GM23338 (cell line): ENCODE data around the gene NIPA2. TPM values are rescaled to one million over a fixed set of nuclear protein-coding genes. Genes with fewer than 3 reads are reported as not detected.

Experiments used
- ATAC-seq: fragments of 200-7000 bp; cut with Tn5 transposase; 3 replicates; pipeline ENCODE4 v1.9.1; 2020
- DNase-seq: peaks from one replicate; pipeline ENCODE4 v3.0.0-alpha.2; 2015; ENCODE audit warnings: low spot score
- H2AFZ ChIP-seq: fragments of 200-600 bp; sonication (generic); 2 replicates; pipeline ENCODE4 v1.8.0; 2016; ENCODE audit warnings: antibody characterized with exemption, mild to moderate bottlenecking, moderate library complexity
- H3F3A ChIP-seq: fragments of 200-600 bp; sonication (generic); replicated peaks from 2 replicates; pipeline ENCODE4 v1.8.0; 2017; ENCODE audit warnings: antibody characterized with exemption, mixed run types, low read depth
- H3K27ac ChIP-seq: fragments of 200-600 bp; sonication (generic); 2 replicates; pipeline ENCODE4 v1.6.1; 2016; ENCODE audit warnings: low read depth
- H3K27me3 ChIP-seq: fragments of 200-600 bp; sonication (generic); 2 replicates; pipeline ENCODE4 v1.8.0; 2016; ENCODE audit warnings: mild to moderate bottlenecking, mixed run types, moderate library complexity; ENCODE audit not compliant: insufficient read depth
- H3K36me3 ChIP-seq: fragments of 200-600 bp; sonication (generic); 2 replicates; pipeline ENCODE4 v1.8.0; 2016; ENCODE audit warnings: mild to moderate bottlenecking; ENCODE audit not compliant: insufficient read depth
- H3K4me1 ChIP-seq: fragments of 200-600 bp; sonication (generic); 2 replicates; pipeline ENCODE4 v1.8.0; 2016; ENCODE audit warnings: mild to moderate bottlenecking, moderate library complexity; ENCODE audit not compliant: insufficient read depth
- H3K4me2 ChIP-seq: fragments of 200-600 bp; sonication (generic); 2 replicates; pipeline ENCODE4 v1.7.1; 2017; ENCODE audit warnings: mixed run types
- H3K4me3 ChIP-seq: fragments of 200-600 bp; sonication (generic); 2 replicates; pipeline ENCODE4 v1.6.1; 2016; ENCODE audit warnings: mixed run types
- H3K79me2 ChIP-seq: fragments of 200-600 bp; sonication (generic); replicated peaks from 2 replicates; pipeline ENCODE4 v1.8.0; 2017; ENCODE audit warnings: mild to moderate bottlenecking; ENCODE audit not compliant: insufficient read depth
- H3K9me2 ChIP-seq: fragments of 200-600 bp; sonication (generic); 2 replicates; pipeline ENCODE4 v1.8.0; 2017; ENCODE audit not compliant: insufficient read depth
- H4K20me1 ChIP-seq: fragments of 200-600 bp; sonication (generic); replicated peaks from 2 replicates; pipeline ENCODE4 v1.8.0; 2017; ENCODE audit warnings: mild to moderate bottlenecking; ENCODE audit not compliant: insufficient read depth
- H3K27ac Mint-ChIP-seq: 2 replicates; pipeline ENCODE4 v1.8.0; 2020; ENCODE audit warnings: inconsistent platforms, mild to moderate bottlenecking, moderate library complexity, mixed read lengths
- H3K27me3 Mint-ChIP-seq: 3 replicates; pipeline ENCODE4 v1.8.0; 2022; ENCODE audit warnings: low read depth, mild to moderate bottlenecking, moderate library complexity, mixed read lengths, inconsistent platforms; ENCODE audit not compliant: insufficient read depth, poor library complexity
- H3K36me3 Mint-ChIP-seq: 3 replicates; pipeline ENCODE4 v1.8.0; 2021; ENCODE audit warnings: low read depth, mild to moderate bottlenecking, inconsistent platforms, moderate library complexity, mixed read lengths
- H3K4me1 Mint-ChIP-seq: 3 replicates; pipeline ENCODE4 v1.8.0; 2020; ENCODE audit warnings: mild to moderate bottlenecking, inconsistent platforms, mixed read lengths
- H3K4me3 Mint-ChIP-seq: 3 replicates; pipeline ENCODE4 v1.8.0; 2021; ENCODE audit warnings: moderate library complexity, mild to moderate bottlenecking, inconsistent platforms, mixed read lengths
- H3K9me3 Mint-ChIP-seq: 3 replicates; pipeline ENCODE4 v1.8.0; 2020; ENCODE audit warnings: moderate library complexity, mild to moderate bottlenecking, inconsistent platforms, mixed read lengths
- CREB1 ChIP-seq: fragments of 250-450 bp; sonication (Bioruptor Pico); IDR thresholded peaks from 2 replicates; pipeline ENCODE4 v1.5.0; 2020; ENCODE audit warnings: low read depth, mild to moderate bottlenecking, moderate library complexity
- CTCF ChIP-seq, 2 experiments: fragments of 200-600 bp in 1 of 2; sonication (generic) in 1 of 2; conservative IDR thresholded peaks; 2 replicates each; pipeline versions ENCODE4 v1.5.1 to v1.6.1; 2016 to 2017; ENCODE audit warnings: antibody characterized with exemption in 2 of 2, low read depth in 2 of 2, mild to moderate bottlenecking in 2 of 2, moderate library complexity in 1 of 2
- EZH2 ChIP-seq: fragments of 200-600 bp; sonication (generic); IDR thresholded peaks from one replicate; pipeline ENCODE4 v1.8.0; 2017; ENCODE audit warnings: antibody characterized with exemption, mild to moderate bottlenecking, low read depth; ENCODE audit not compliant: unreplicated experiment
- EZH2phosphoT487 ChIP-seq: fragments of 200-600 bp; sonication (generic); IDR thresholded peaks from one replicate; pipeline ENCODE4 v1.8.1; 2018; ENCODE audit warnings: antibody characterized with exemption; ENCODE audit not compliant: unreplicated experiment
- NANOG ChIP-seq: IDR thresholded peaks from 2 replicates; pipeline ENCODE4 v1.6.1; 2016; ENCODE audit warnings: antibody characterized with exemption, borderline replicate concordance
- POLR2AphosphoS5 ChIP-seq: IDR thresholded peaks from 2 replicates; pipeline ENCODE4 v1.6.1; 2016; ENCODE audit warnings: antibody characterized with exemption, low read depth
- REST ChIP-seq: IDR thresholded peaks from one replicate; pipeline ENCODE4 v1.6.1; 2018; ENCODE audit warnings: antibody characterized with exemption; ENCODE audit not compliant: unreplicated experiment
- STAT1 ChIP-seq: IDR thresholded peaks from one replicate; pipeline ENCODE4 v1.6.1; 2016; ENCODE audit warnings: antibody characterized with exemption; ENCODE audit not compliant: unreplicated experiment
- ZNF114 ChIP-seq: fragments of 250-450 bp; sonication (Bioruptor Pico); IDR thresholded peaks from 2 replicates; pipeline ENCODE4 v1.5.0; 2020; ENCODE audit warnings: mild to moderate bottlenecking, moderate library complexity
- ZNF331 ChIP-seq: fragments of 250-450 bp; sonication (Bioruptor Pico); IDR thresholded peaks from 2 replicates; pipeline ENCODE4 v1.5.0; 2020; ENCODE audit warnings: low read depth, mild to moderate bottlenecking, moderate library complexity
- polyA plus RNA-seq: library from polyadenylated mRNA; unstranded; fragments of >200 nt; fragmentation: Nextera tagmentation; extraction: Ambion mirVana; gene quantifications from 2 replicates; pipeline ENCODE4 v1.2.1, GENCODE V29; 2016
- total RNA-seq: library from RNA; depleted of rRNA; stranded (reverse); fragments of >200 nt; shearing (Covaris generic); gene quantifications from 2 replicates; pipeline ENCODE4 v1.2.3, GENCODE V29; 2014
- TF ChIP-seq, protein P1 (sequence below): IDR thresholded peaks from 2 replicates; pipeline ENCODE4 v1.6.1; 2016; ENCODE audit warnings: antibody characterized with exemption
- TF ChIP-seq, protein P2 (sequence below): fragments of 250-450 bp; sonication (Bioruptor Pico); IDR thresholded peaks from 2 replicates; pipeline ENCODE4 v1.5.0; 2020; ENCODE audit warnings: mild to moderate bottlenecking, moderate library complexity

The NIPA2 gene
- total and polyA plus RNA-seq, 2 experiments from 2014 or later, result 35.0 to 105 TPM

DNA sequence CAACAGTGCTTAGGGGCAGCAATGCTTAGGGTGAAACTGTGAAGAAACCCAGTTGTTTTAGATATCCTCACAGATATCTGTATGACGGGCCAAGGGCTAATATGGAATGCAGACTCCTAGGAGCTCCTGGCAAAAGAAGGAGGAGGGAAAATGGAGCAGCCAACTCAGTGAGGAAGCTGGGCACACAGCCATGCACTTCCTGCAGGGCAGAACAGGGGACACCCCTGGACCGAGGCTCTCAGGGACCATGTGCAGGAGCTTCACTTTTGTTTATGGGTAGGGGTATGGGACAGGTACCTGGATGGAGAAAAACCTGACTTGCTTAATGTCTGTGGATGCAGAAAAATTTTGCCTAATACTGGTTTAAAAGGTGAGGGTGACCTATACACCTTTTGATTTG, 31.8 kb upstream of the NIPA2 start:
- no peaks in the 10 kb centered on the region for H3K36me3 Mint-ChIP-seq
- no peak for DNase-seq
- no peak for TF ChIP-seq CREB1
- TF ChIP-seq ZNF114 (CRISPR knock-in tag), result no peak
- TF ChIP-seq, protein P1, sequence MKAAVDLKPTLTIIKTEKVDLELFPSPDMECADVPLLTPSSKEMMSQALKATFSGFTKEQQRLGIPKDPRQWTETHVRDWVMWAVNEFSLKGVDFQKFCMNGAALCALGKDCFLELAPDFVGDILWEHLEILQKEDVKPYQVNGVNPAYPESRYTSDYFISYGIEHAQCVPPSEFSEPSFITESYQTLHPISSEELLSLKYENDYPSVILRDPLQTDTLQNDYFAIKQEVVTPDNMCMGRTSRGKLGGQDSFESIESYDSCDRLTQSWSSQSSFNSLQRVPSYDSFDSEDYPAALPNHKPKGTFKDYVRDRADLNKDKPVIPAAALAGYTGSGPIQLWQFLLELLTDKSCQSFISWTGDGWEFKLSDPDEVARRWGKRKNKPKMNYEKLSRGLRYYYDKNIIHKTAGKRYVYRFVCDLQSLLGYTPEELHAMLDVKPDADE, result no peak
- TF ChIP-seq POLR2AphosphoS5, result no peak
- TF ChIP-seq, protein P2, sequence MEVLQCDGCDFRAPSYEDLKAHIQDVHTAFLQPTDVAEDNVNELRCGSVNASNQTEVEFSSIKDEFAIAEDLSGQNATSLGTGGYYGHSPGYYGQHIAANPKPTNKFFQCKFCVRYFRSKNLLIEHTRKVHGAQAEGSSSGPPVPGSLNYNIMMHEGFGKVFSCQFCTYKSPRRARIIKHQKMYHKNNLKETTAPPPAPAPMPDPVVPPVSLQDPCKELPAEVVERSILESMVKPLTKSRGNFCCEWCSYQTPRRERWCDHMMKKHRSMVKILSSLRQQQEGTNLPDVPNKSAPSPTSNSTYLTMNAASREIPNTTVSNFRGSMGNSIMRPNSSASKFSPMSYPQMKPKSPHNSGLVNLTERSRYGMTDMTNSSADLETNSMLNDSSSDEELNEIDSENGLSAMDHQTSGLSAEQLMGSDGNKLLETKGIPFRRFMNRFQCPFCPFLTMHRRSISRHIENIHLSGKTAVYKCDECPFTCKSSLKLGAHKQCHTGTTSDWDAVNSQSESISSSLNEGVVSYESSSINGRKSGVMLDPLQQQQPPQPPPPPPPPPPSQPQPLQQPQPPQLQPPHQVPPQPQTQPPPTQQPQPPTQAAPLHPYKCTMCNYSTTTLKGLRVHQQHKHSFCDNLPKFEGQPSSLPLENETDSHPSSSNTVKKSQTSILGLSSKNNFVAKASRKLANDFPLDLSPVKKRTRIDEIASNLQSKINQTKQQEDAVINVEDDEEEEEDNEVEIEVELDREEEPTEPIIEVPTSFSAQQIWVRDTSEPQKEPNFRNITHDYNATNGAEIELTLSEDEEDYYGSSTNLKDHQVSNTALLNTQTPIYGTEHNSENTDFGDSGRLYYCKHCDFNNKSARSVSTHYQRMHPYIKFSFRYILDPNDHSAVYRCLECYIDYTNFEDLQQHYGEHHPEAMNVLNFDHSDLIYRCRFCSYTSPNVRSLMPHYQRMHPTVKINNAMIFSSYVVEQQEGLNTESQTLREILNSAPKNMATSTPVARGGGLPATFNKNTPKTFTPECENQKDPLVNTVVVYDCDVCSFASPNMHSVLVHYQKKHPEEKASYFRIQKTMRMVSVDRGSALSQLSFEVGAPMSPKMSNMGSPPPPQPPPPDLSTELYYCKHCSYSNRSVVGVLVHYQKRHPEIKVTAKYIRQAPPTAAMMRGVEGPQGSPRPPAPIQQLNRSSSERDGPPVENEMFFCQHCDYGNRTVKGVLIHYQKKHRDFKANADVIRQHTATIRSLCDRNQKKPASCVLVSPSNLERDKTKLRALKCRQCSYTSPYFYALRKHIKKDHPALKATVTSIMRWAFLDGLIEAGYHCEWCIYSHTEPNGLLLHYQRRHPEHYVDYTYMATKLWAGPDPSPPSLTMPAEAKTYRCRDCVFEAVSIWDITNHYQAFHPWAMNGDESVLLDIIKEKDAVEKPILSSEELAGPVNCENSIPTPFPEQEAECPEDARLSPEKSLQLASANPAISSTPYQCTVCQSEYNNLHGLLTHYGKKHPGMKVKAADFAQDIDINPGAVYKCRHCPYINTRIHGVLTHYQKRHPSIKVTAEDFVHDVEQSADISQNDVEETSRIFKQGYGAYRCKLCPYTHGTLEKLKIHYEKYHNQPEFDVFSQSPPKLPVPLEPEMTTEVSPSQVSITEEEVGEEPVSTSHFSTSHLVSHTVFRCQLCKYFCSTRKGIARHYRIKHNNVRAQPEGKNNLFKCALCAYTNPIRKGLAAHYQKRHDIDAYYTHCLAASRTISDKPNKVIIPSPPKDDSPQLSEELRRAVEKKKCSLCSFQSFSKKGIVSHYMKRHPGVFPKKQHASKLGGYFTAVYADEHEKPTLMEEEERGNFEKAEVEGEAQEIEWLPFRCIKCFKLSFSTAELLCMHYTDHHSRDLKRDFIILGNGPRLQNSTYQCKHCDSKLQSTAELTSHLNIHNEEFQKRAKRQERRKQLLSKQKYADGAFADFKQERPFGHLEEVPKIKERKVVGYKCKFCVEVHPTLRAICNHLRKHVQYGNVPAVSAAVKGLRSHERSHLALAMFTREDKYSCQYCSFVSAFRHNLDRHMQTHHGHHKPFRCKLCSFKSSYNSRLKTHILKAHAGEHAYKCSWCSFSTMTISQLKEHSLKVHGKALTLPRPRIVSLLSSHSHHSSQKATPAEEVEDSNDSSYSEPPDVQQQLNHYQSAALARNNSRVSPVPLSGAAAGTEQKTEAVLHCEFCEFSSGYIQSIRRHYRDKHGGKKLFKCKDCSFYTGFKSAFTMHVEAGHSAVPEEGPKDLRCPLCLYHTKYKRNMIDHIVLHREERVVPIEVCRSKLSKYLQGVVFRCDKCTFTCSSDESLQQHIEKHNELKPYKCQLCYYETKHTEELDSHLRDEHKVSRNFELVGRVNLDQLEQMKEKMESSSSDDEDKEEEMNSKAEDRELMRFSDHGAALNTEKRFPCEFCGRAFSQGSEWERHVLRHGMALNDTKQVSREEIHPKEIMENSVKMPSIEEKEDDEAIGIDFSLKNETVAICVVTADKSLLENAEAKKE (CRISPR knock-in tag), result no peak
- TF ChIP-seq ZNF331 (CRISPR knock-in tag), result no peak
- no peak for TF ChIP-seq STAT1
- TF ChIP-seq EZH2, result no peak
- TF ChIP-seq CTCF (conservative IDR thresholded peaks at IDR 0.05; ENCODE audit: low read depth in 2 of 2), result no peak
- no peak for TF ChIP-seq EZH2phosphoT487
- no peak for TF ChIP-seq REST
- TF ChIP-seq NANOG, result no peak

More for the DNA sequence above, 31.8 kb upstream of the NIPA2 start:
- Mint-ChIP-seq H3K27ac (no peak overlapping the region), H3K4me3 (no peak overlapping the region), H3K9me3 (no peaks in the 10 kb centered on the region), H3K27me3 (peaks cover 2% of the 10 kb centered on the region), H3K4me1 (peaks cover 4% of the 10 kb centered on the region; the same call in 2 of the 3 replicates)
- Histone ChIP-seq H2AFZ (no peak overlapping the region), H4K20me1 (peaks cover 14% of the 10 kb centered on the region; the same call in 1 of the 2 replicates), H3F3A (no peaks in the 10 kb centered on the region), H3K79me2 (peaks cover 71% of the 10 kb centered on the region), H3K27ac (no peak overlapping the region), H3K4me3 (no peak overlapping the region), H3K4me1 (no peaks in the 10 kb centered on the region), H3K36me3 (no peaks in the 10 kb centered on the region), H3K9me2 (no peaks in the 10 kb centered on the region), H3K4me2 (no peak overlapping the region), H3K27me3 (no peaks in the 10 kb centered on the region)
- no peak for ATAC-seq
